HG03060 (cell line): ENCODE data around the gene KAT6B.
"Not testable (repeated sequence)": the region's sequence is repeated elsewhere in the genome, so short reads cannot be mapped to it uniquely, and the experiment has no call there.

Experiments
- ATAC-seq: cut with Tn5 transposase; IDR thresholded peaks from one replicate; pipeline ENCODE4 v1.9.1; 2021; ENCODE audit warnings: low read depth, moderate number of reproducible peaks; ENCODE audit not compliant: unreplicated experiment

The KAT6B gene

GRCh38 chr10:74883428-74883827 lies 57.0 kb downstream of the KAT6B start:
- ATAC-seq = no peak

- no peak for ATAC-seq
These were observed 61.3 kb downstream of the KAT6B start for GRCh38 chr10:74887614-74888284.

- ATAC-seq = no peak
These were observed 62.7 kb downstream of the KAT6B start for GRCh38 chr10:74888962-74889661.

- ATAC-seq = no peak
These were observed 63.2 kb downstream of the KAT6B start for GRCh38 chr10:74889662-74889998.

- ATAC-seq = no peak
These were observed 64.1 kb downstream of the KAT6B start for GRCh38 chr10:74890460-74890859.

- no peak for ATAC-seq
These were observed 64.7 kb downstream of the KAT6B start for GRCh38 chr10:74891053-74891452.

GRCh38 chr10:74892839-74893238 lies 66.4 kb downstream of the KAT6B start:
- no peak for ATAC-seq

GRCh38 chr10:74893329-74893728 lies 66.9 kb downstream of the KAT6B start:
- ATAC-seq = not testable (repeated sequence)

GRCh38 chr10:74896788-74897527 lies 70.6 kb downstream of the KAT6B start:
- no peak for ATAC-seq

- ATAC-seq = peak; percentile 59
These were observed 72.0 kb downstream of the KAT6B start for GRCh38 chr10:74898201-74898976.

GRCh38 chr10:74900297-74900696 lies 73.9 kb downstream of the KAT6B start:
- ATAC-seq = peak; percentile 34

- ATAC-seq = no peak
These were observed 74.9 kb downstream of the KAT6B start for GRCh38 chr10:74901301-74901700.

- ATAC-seq = no peak
These were observed 75.6 kb downstream of the KAT6B start for GRCh38 chr10:74901867-74902450.

- ATAC-seq = no peak
These were observed 77.1 kb downstream of the KAT6B start for GRCh38 chr10:74903491-74903890.

GRCh38 chr10:74906611-74907198 lies 80.3 kb downstream of the KAT6B start:
- no peak for ATAC-seq

- no peak for ATAC-seq
These were observed 83.3 kb downstream of the KAT6B start for GRCh38 chr10:74909670-74910069.

GRCh38 chr10:74910241-74910975 lies 84.0 kb downstream of the KAT6B start:
- ATAC-seq = no peak

- no peak for ATAC-seq
These were observed 84.6 kb downstream of the KAT6B start for GRCh38 chr10:74910976-74911350.

GRCh38 chr10:74912182-74912581 lies 85.8 kb downstream of the KAT6B start:
- no peak for ATAC-seq

- no peak for ATAC-seq
These were observed 86.3 kb downstream of the KAT6B start for GRCh38 chr10:74912682-74913081.
